GM10266 (cell line): ENCODE data around the gene ZNF296.

Experiments
- DNase-seq: peaks from one replicate; pipeline ENCODE4 v3.0.0; 2012; ENCODE audit errors: extremely low spot score
- CTCF ChIP-seq: IDR thresholded peaks from 2 replicates; pipeline ENCODE4 v1.5.1; 2012; ENCODE audit warnings: mild to moderate bottlenecking, low read depth; ENCODE audit not compliant: control insufficient read depth, insufficient read depth; ENCODE audit errors: missing control alignments

The ZNF296 gene

GRCh38 chr19:45091031-45091923 lies 15.0 kb upstream of the ZNF296 start:
- TF ChIP-seq CTCF = no peak
- peak; percentile 93 for DNase-seq

GRCh38 chr19:45090606-45091005 lies 14.3 kb upstream of the ZNF296 start:
- no peak for DNase-seq
- TF ChIP-seq CTCF = no peak

- DNase-seq = no peak
- no peak for TF ChIP-seq CTCF
Observed at GRCh38 chr19:45090034-45090433, 13.8 kb upstream of the ZNF296 start.

GRCh38 chr19:45087531-45087930 lies 11.3 kb upstream of the ZNF296 start:
- TF ChIP-seq CTCF = no peak
- DNase-seq = no peak

- TF ChIP-seq CTCF = no peak
- no peak for DNase-seq
Observed at GRCh38 chr19:45086480-45086879, 10.2 kb upstream of the ZNF296 start.

- TF ChIP-seq CTCF = no peak
- no peak for DNase-seq
Observed at GRCh38 chr19:45082170-45082569, 5.9 kb upstream of the ZNF296 start.

GRCh38 chr19:45079911-45080370 lies 3.7 kb upstream of the ZNF296 start:
- DNase-seq = no peak
- no peak for TF ChIP-seq CTCF
